IMR-90 (cell line): ENCODE results near the gene SNX14. TPM values are rescaled to one million over a fixed set of nuclear protein-coding genes. Genes with fewer than 3 reads are reported as not detected.

Experiments used
- ATAC-seq: fragments of 200-7000 bp; cut with Tn5 transposase; 2 replicates; pipeline ENCODE4 v1.9.1; 2020; ENCODE audit warnings: low read depth, mild to moderate bottlenecking, moderate library complexity
- BruUV-seq: library from RNA; stranded (reverse); fragments of 400-500 nt; replicated peaks from 2 replicates; lab custom pipeline; 2021; lab: Mats Ljungman, UMichigan
- CTCF ChIA-PET: fragments of 300-600 bp; formaldehyde crosslinking; extraction: SDS; loops from one replicate; lab custom pipeline; 2021; ENCODE audit warnings: antibody characterized with exemption; lab: Yijun Ruan, JAX
- POLR2A ChIA-PET: fragments of 300-600 bp; sonication (Branson Sonifier 250); formaldehyde crosslinking; loops from one replicate; lab custom pipeline; 2022; ENCODE audit warnings: antibody characterized with exemption; ENCODE audit not compliant: unreplicated experiment; lab: Charles Lee
- DNase-seq: peaks from one replicate; pipeline ENCODE4 v3.0.0; 2013
- H2AFZ ChIP-seq: replicated peaks from 2 replicates; pipeline ENCODE3; 2013; ENCODE audit warnings: low read length, mild to moderate bottlenecking; ENCODE audit not compliant: poor library complexity
- H2AK5ac ChIP-seq: 2 replicates; pipeline ENCODE4 v1.6.1; 2013; ENCODE audit warnings: low read depth, low read length, inconsistent platforms
- H2AK9ac ChIP-seq: replicated peaks from 2 replicates; pipeline ENCODE3; 2013; ENCODE audit warnings: mild to moderate bottlenecking, low read depth, low read length, moderate library complexity; ENCODE audit not compliant: poor library complexity
- H2BK120ac ChIP-seq: 2 replicates; pipeline ENCODE4 v1.6.1; 2013; ENCODE audit warnings: low read depth, low read length, inconsistent platforms
- H2BK15ac ChIP-seq: 3 replicates; pipeline ENCODE4 v1.6.1; 2013; ENCODE audit warnings: low read depth, low read length, inconsistent platforms
- H2BK20ac ChIP-seq: 2 replicates; pipeline ENCODE4 v1.6.1; 2013; ENCODE audit warnings: low read depth, mild to moderate bottlenecking, inconsistent platforms, low read length, moderate library complexity
- H2BK5ac ChIP-seq: 2 replicates; pipeline ENCODE4 v1.6.1; 2013; ENCODE audit warnings: mild to moderate bottlenecking, low read depth, low read length, inconsistent platforms; ENCODE audit not compliant: poor library complexity, severe bottlenecking
- H3K14ac ChIP-seq: replicated peaks from 2 replicates; pipeline ENCODE4 v1.6.1; 2013; ENCODE audit warnings: low read depth, low read length, inconsistent platforms
- H3K18ac ChIP-seq: 2 replicates; pipeline ENCODE4 v1.6.1; 2013; ENCODE audit warnings: low read depth, low read length, control low read depth
- H3K23ac ChIP-seq: 2 replicates; pipeline ENCODE4 v1.6.1; 2013; ENCODE audit warnings: low read depth, low read length, inconsistent platforms
- H3K27ac ChIP-seq: 2 replicates; pipeline ENCODE4 v1.5.1; 2013; ENCODE audit warnings: mild to moderate bottlenecking, control low read depth, low read length; ENCODE audit not compliant: insufficient read depth
- H3K27me3 ChIP-seq: 2 replicates; pipeline ENCODE4 v1.6.1; 2013; ENCODE audit warnings: low read length; ENCODE audit not compliant: control insufficient read depth, insufficient read depth
- H3K36me3 ChIP-seq: 2 replicates; pipeline ENCODE4 v1.6.1; 2013; ENCODE audit warnings: low read length, mixed read lengths; ENCODE audit not compliant: control insufficient read depth, insufficient read depth
- H3K4ac ChIP-seq: 2 replicates; pipeline ENCODE4 v1.6.1; 2013; ENCODE audit warnings: low read depth, low read length, inconsistent platforms
- H3K4me1 ChIP-seq: 2 replicates; pipeline ENCODE4 v1.6.1; 2013; ENCODE audit warnings: low read length, mixed read lengths; ENCODE audit not compliant: control insufficient read depth, insufficient read depth
- H3K4me2 ChIP-seq: 2 replicates; pipeline ENCODE4 v1.6.1; 2013; ENCODE audit warnings: low read depth, mild to moderate bottlenecking, control low read depth, low read length, moderate library complexity
- H3K4me3 ChIP-seq: 2 replicates; pipeline ENCODE4 v1.5.1; 2013; ENCODE audit warnings: low read depth, mild to moderate bottlenecking, control low read depth, low read length, moderate library complexity; ENCODE audit not compliant: insufficient read depth
- H3K56ac ChIP-seq: 2 replicates; pipeline ENCODE4 v1.6.1; 2013; ENCODE audit warnings: low read length, inconsistent platforms; ENCODE audit not compliant: insufficient read depth; ENCODE audit errors: extremely low read depth
- H3K79me1 ChIP-seq, 2 experiments: 2 replicates each; pipeline ENCODE4 v1.6.1; 2013; ENCODE audit warnings: low read length in 2 of 2, inconsistent platforms in 1 of 2, low read depth in 1 of 2
- H3K9ac ChIP-seq: 2 replicates; pipeline ENCODE4 v1.6.1; 2013; ENCODE audit warnings: low read depth, low read length, control low read depth
- H3K9me1 ChIP-seq: 2 replicates; pipeline ENCODE4 v1.6.1; 2013; ENCODE audit warnings: low read length, inconsistent platforms; ENCODE audit not compliant: insufficient read depth
- H3K9me3 ChIP-seq: 2 replicates; pipeline ENCODE4 v1.6.1; 2013; ENCODE audit warnings: low read length; ENCODE audit not compliant: control insufficient read depth, insufficient read depth
- H4K20me1 ChIP-seq: 2 replicates; pipeline ENCODE4 v1.6.1; 2013; ENCODE audit warnings: low read length, inconsistent platforms; ENCODE audit not compliant: insufficient read depth
- H4K5ac ChIP-seq: 2 replicates; pipeline ENCODE4 v1.6.1; 2013; ENCODE audit warnings: mild to moderate bottlenecking, low read depth, low read length, control low read depth
- H4K8ac ChIP-seq, 2 experiments: 2 replicates each; pipeline ENCODE4 v1.6.1; 2013; ENCODE audit warnings: low read depth in 2 of 2, low read length in 2 of 2, control low read depth in 1 of 2, inconsistent platforms in 1 of 2
- H4K91ac ChIP-seq: 2 replicates; pipeline ENCODE4 v1.6.1; 2013; ENCODE audit warnings: low read depth, low read length, inconsistent platforms; ENCODE audit not compliant: insufficient read depth
- NFE2L2 ChIP-seq: fragments of 150-350 bp; IDR thresholded peaks from 2 replicates; pipeline ENCODE4 v1.6.1; 2016; ENCODE audit warnings: low read depth, mild to moderate bottlenecking, low read length
- POLR2A ChIP-seq: IDR thresholded peaks from 2 replicates; pipeline ENCODE4 v1.6.1; 2012; ENCODE audit warnings: mild to moderate bottlenecking, low read depth, low read length
- RCOR1 ChIP-seq: IDR thresholded peaks from 2 replicates; pipeline ENCODE4 v1.6.1; 2012; ENCODE audit warnings: mild to moderate bottlenecking, low read length, improper control_type of control experiment; ENCODE audit not compliant: insufficient replicate concordance
- SMC3 ChIP-seq: fragments of 150-350 bp; IDR thresholded peaks from 2 replicates; pipeline ENCODE4 v1.6.1; 2016; ENCODE audit warnings: low read depth, mild to moderate bottlenecking, antibody characterized with exemption, low read length, moderate library complexity
- WGBS, 2 experiments: methylation state at CpG; one replicate each; pipeline versions ENCODE4 v1.1.5 to v1.1.7; 2013; ENCODE audit warnings: missing lambda C conversion rate in 2 of 2; ENCODE audit not compliant: insufficient read length in 1 of 2; ENCODE audit errors: extremely low coverage in 2 of 2; 5-methylcytosine and 5-hydroxymethylcytosine counted together
- dilution Hi-C: fragments of 300-500 bp; cut with HindIII; formaldehyde crosslinking; loops from one replicate; pipeline ENCODE4 v1.14.3; 2018; ENCODE audit warnings: low sequenced_read_pairs; ENCODE audit not compliant: unreplicated experiment
- in situ Hi-C: fragments of 300-500 bp; cut with MboI; formaldehyde crosslinking; loops from 3 replicates; pipeline ENCODE4 v1.14.3; 2019; ENCODE audit warnings: low sequenced_read_pairs, inconsistent platforms, mixed read lengths
- intact Hi-C: fragments of 100-400 bp; cut with micrococcal nuclease; formaldehyde crosslinking; loops from 2 replicates; pipeline ENCODE4 v1.10.0; 2022
- polyA plus RNA-seq, 3 experiments: library from polyadenylated mRNA; depleted of rRNA; stranded (reverse); fragments of >200 nt; gene quantifications; 2 replicates each; pipeline ENCODE4 v1.2.3, GENCODE V29; 2012; ENCODE audit warnings: low replicate concordance in 1 of 3
- total RNA-seq: library from RNA; depleted of rRNA; stranded (reverse); fragments of >200 nt; gene quantifications from 2 replicates; pipeline ENCODE4 v1.2.3, GENCODE V29; 2012

The SNX14 gene
- total and polyA plus RNA-seq, 2 of the 4 experiments (the other 2 are of a cell fraction), result 39.9 to 61.8 TPM

- no peak for TF ChIP-seq NFE2L2
Measured at GRCh38 chr6:85580118-85580877, 13.4 kb downstream of the SNX14 start (continued).

- no peak for DNase-seq
- WGBS, 2 experiments, result 71% methylated on average over 1 of the region's 4 CpGs; no CpG with 5 or more reads in 1 of the 2 experiments
- H2BK5ac ChIP-seq, result no peak overlapping the region
- peaks cover 47% of the 10 kb centered on the region for H4K20me1 ChIP-seq
- no peak overlapping the region for H3K4me3 ChIP-seq
- H3K14ac ChIP-seq, result no peak overlapping the region
- H3K4ac ChIP-seq, result no peak overlapping the region
- in situ Hi-C loops, result no loop called here
- no peak overlapping the region for H3K4me2 ChIP-seq
- ChIA-PET POLR2A (no interaction called here), CTCF (no interaction called here)
- no peak overlapping the region for H2BK15ac ChIP-seq
- no peaks in the 10 kb centered on the region for H3K36me3 ChIP-seq
- no peak overlapping the region for H2BK20ac ChIP-seq
- H3K18ac ChIP-seq, result no peak overlapping the region
- H3K79me1 ChIP-seq, result peaks cover 34 to 62% of the 10 kb centered on the region in 2 experiments
- H3K9me1 ChIP-seq, result peaks cover 13% of the 10 kb centered on the region
- no peak overlapping the region for H2BK120ac ChIP-seq
- no peaks in the 10 kb centered on the region for H3K27me3 ChIP-seq
- ATAC-seq, result no peak
- H4K8ac ChIP-seq, result no peak overlapping the region
- no peak overlapping the region for H3K9ac ChIP-seq
- no peak overlapping the region for H3K27ac ChIP-seq
- TF ChIP-seq POLR2A, result no peak
- TF ChIP-seq RCOR1, result no peak
- TF ChIP-seq SMC3, result no peak
- no peaks in the 10 kb centered on the region; the same call in 1 of the 2 replicates for H3K9me3 ChIP-seq
- H2AFZ ChIP-seq, result no peak overlapping the region
- dilution Hi-C loops, result no loop called here
- peaks cover 16% of the 10 kb centered on the region for H3K4me1 ChIP-seq
- no peak overlapping the region for H3K23ac ChIP-seq
- intact Hi-C loops, result loop anchor here (5.0 kb wide), 1 partner anchor 37 kb away; no protein-coding TSS in a partner anchor
- H2AK5ac ChIP-seq, result no peak overlapping the region
- H4K91ac ChIP-seq, result no peak overlapping the region
- no peak overlapping the region for H2AK9ac ChIP-seq
- H3K56ac ChIP-seq, result no peak overlapping the region
- no peak overlapping the region for H4K5ac ChIP-seq
- BruUV-seq, result no TSS peak
Measured at GRCh38 chr6:85579581-85579980, 14.1 kb downstream of the SNX14 start.
